NCI-H2227 (cell line): ENCODE results near the gene LDLRAP1.
"Not testable (repeated sequence)": the region's sequence is repeated elsewhere in the genome, so short reads cannot be mapped to it uniquely, and the experiment has no call there.

Source experiments
- DNase-seq: peaks from one replicate; lab custom pipeline; 2025; ENCODE audit not compliant: unreplicated experiment; lab: John Stamatoyannopoulos, UW

Gene LDLRAP1

GRCh38 chr1:25600971-25601699, 57.7 kb downstream of the LDLRAP1 start:
- DNase-seq = not testable (repeated sequence)

GRCh38 chr1:25603779-25604538, 60.6 kb downstream of the LDLRAP1 start:
- not testable (repeated sequence) for DNase-seq

- DNase-seq = no peak
Measured at GRCh38 chr1:25607123-25607522, 63.7 kb downstream of the LDLRAP1 start.

- peak; percentile 66 for DNase-seq
Measured at GRCh38 chr1:25608488-25609178, 65.2 kb downstream of the LDLRAP1 start.

GRCh38 chr1:25609921-25610320, 66.5 kb downstream of the LDLRAP1 start:
- no peak for DNase-seq

GRCh38 chr1:25610822-25611630, 67.6 kb downstream of the LDLRAP1 start:
- no peak for DNase-seq

GRCh38 chr1:25611843-25612242, 68.4 kb downstream of the LDLRAP1 start:
- DNase-seq = no peak

GRCh38 chr1:25612421-25612820, 69.0 kb downstream of the LDLRAP1 start:
- DNase-seq = no peak

GRCh38 chr1:25613091-25613490, 69.7 kb downstream of the LDLRAP1 start:
- no peak for DNase-seq

- no peak for DNase-seq
Measured at GRCh38 chr1:25614501-25615171, 71.2 kb downstream of the LDLRAP1 start.

GRCh38 chr1:25615172-25615541, 71.8 kb downstream of the LDLRAP1 start:
- DNase-seq = no peak

- DNase-seq = no peak
Measured at GRCh38 chr1:25615563-25616094, 72.2 kb downstream of the LDLRAP1 start.

GRCh38 chr1:25616095-25616986, 72.9 kb downstream of the LDLRAP1 start, which contains the start of gene MAN1C1:
Gene MAN1C1, plus strand, starts transcription at chr1:25616791. Its CDS starts 1,007 bp downstream, at chr1:25617798.
- DNase-seq = peak; percentile 97

- no peak for DNase-seq
Measured at GRCh38 chr1:25616987-25617624, 73.7 kb downstream of the LDLRAP1 start.

- DNase-seq = no peak
Measured at GRCh38 chr1:25617625-25618432, 74.4 kb downstream of the LDLRAP1 start.

GRCh38 chr1:25618433-25618808, 75.0 kb downstream of the LDLRAP1 start:
- no peak for DNase-seq
